IPS DF 19.7 (cell line): ENCODE results near the gene DNAH9.

ENCODE experiments used
- DNase-seq: peaks from one replicate; pipeline ENCODE4 v3.0.0-alpha.2; 2013; ENCODE audit warnings: low read depth, low spot score

The DNAH9 gene

DNA sequence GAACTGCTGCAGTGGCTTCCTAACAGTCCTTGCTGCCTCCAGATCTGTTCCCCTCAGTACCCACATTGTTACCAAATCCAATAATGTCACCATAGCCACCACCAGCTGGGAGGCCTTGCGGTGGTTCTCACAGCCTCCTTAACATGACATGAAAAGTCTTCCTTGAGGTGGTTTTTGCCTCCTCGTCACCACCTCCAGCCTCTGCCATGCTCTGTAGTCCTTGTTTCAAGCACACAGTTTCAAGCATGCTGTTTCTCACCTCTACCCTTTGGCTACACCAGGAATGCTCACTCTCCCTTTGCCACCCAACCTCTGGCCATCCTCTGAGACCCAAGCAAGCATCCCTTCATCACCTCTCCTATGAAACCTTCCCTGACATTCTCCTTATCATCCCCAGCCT is 47.2 kb downstream of the DNAH9 start:
- no peak for DNase-seq

DNA sequence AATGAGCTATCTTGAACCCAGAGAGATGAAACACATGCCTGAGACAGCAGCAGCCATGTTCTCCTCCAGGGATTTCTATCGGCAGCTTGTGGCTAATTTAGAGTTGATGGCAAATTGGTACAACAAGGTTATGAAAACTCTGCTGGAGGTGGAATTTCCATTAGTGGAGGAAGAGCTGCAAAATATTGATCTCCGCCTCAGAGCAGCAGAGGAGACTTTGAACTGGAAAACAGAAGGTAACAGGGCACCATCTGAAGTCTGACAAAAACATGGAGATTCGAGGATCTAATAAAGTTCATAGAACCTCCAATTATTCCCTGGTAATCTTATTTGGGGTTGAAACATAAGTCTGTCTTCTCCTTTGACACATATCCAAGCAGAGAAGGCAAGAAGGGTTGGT is 52.8 kb downstream of the DNAH9 start:
- no peak for DNase-seq

DNA sequence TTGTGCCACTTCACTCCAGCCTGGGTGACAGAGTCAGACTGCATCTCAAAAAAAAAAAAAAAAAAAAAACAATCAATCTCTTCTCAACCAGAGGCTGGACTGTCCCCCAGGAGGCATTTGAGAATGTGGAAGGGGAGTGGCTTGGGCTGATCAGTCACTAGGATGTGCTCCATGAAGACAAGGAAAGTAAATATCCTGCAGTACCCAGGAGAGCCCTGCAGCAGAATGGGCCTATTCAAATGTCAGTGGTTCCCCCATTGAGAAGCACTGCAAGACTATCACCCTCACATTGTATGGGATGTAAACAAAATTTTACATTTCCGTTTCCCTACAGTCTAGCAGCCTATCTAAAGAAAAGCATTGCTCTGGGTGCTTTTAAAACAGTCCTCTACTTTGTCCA is 70.3 kb downstream of the DNAH9 start:
- DNase-seq, result peak; percentile 25

DNA sequence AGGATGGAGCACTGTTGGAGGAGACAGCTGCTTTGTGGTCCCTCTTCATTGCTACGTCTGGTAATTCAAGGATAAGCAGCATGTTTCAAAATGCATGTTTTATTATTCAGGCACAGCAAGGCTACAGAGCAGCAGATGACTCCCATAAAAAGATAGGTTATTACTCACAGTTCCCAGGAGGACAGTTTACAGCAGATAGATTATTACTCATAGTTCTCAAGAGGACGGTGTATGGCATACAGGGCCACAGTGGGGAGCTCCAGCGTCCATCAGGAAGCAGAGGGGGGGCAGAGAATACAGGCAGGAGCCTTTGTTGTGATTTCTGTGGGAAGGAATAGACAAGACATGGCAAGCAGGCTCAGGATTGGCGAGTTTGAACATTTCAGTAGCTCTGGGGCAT is 72.9 kb downstream of the DNAH9 start:
- DNase-seq, result no peak

DNA sequence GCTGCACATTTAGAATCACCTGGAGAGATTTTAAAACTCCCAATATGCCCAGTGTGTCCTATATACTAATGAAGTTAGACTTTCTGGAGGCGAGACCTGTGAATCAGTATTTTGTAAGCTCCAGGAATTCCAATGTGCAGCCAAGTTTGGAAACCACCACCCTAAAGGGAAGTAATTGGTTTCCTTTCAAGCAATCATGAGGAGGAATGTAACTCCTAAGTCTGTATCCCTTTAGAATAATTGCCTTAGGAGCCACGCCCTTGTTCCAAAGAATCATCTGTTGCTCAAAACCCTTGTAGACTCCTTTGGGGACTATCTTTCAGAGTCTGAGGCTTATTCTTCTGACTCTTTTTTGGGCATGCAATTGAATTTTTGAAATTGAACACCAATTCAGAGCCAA is 84.4 kb downstream of the DNAH9 start:
- DNase-seq, result no peak

DNA sequence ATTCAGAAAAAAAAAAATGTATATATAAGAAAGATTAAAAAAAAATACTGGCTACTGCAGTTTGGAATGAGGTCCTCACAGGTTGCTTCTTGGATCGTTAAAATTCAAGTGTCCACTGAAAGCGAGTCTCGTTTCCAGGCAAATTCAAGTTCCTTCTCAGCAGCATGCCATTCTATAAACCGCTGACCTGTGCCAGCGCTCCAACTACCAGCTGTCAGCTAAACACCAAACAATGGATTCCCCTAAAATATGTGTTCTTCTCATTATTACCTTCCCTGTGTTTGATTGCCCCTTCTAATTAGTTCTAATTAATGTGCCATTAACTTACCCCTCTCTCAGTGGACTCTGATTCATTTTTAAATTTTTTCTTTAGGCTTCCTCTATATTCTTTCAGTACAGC is 92.4 kb downstream of the DNAH9 start:
- no peak for DNase-seq

DNA sequence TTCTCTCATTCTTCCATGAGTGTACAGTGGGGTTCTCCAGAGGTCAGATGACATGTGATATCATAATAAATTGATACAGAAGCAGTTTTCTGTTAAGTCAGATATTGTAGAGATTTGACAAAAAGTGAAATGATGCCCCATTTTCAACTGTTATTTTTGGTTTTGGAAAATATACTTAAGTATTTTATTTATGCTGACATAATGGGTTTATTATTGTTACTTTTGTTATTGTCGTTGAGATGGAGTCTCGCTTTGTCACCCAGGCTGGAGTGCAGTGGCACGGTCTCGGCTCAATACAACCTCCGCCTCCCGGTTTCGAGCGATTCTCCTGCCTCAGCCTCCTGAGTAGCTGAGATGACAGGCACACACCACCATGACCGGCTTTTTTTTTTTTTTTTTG is 94.4 kb downstream of the DNAH9 start:
- no peak for DNase-seq

DNA sequence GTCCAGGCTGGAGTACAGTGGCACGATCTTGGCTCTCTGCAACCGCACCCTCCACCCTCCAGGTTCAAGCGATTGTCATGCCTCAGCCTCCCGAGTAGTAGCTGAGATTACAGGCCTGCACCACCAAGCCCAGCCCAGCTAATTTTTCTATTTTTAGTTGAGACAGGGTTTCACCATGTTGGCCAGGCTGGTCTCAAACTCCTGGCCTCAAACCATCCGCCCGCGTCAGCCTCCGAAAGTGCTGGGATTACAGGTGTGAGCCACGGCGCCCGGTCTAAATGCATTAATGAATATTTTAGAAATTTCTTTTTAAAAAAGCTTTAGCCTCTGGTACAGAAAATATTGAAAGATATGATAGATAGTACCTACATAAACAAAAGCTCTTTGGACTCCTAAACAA is 95.0 kb downstream of the DNAH9 start:
- no peak for DNase-seq

DNA sequence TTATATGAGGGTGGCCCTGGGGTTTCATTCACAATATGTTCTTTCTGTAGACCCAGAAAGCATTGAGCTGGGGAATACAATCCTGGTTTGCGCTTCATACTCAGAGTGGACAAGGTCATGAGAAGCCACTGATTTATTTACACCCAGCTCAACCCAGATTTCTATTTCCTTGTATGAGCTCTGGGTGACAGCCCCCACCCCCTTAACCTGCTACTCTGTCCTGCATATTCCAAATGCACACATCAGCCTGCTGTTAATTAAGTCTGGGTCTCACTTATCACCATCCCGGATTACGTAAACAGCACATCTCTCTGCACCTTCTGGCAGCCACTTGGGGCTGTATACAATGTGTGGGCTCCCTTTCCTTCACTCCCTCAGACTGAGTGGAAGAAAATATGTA is 102.4 kb downstream of the DNAH9 start:
- no peak for DNase-seq

DNA sequence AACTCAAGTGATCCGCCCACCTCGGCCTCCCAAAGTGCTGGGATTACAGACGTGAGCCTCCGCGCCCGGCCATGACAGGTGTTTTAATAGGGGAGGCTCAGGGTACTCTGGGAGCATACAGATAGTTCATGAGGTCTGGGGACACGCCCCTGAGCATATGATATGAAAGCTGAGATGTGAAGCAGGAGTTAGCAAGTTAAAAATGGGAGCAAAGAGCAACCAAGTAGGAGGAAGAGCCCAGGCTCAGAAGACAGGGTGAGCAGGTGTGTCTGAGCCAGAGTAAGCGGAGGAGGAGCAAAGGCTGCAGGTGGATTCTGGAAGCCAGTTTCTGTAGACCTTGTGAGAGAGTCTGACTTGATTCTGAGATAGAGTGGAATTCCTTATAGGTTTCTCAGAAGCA is 103.6 kb downstream of the DNAH9 start:
- no peak for DNase-seq

DNA sequence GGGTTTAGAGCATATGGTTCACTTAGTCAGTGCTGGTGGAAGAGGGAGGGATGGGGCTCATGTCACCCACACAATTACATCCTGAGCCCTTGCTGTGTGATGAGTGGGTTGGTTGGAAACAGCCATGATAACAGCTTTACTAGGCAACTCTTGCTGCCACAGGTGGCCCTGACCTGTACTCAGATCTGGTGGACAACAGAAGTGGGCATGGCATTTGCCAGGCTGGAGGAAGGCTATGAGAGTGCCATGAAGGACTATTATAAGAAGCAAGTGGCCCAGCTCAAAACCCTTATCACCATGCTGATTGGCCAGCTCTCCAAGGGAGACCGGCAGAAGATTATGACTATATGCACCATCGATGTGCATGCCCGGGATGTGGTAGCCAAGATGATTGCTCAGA is 105.8 kb downstream of the DNAH9 start:
- DNase-seq, result no peak

DNA sequence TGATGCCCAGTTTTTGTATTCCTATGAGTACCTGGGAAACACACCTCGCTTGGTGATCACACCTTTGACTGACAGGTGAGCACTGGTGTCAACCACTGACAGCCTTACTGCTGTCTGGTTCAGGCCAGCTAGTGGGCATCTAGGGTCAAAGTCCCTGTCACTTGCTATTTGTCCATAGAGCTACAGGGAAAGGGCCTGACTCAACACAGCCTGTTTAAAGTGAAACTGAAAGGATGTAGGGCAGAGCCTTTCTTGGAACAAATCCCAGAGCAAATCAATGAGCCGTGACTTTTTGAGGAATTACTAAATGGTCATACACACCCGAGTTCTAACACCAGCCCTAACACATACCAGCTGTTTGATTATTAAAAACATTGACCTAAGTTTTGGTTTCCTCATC is 106.8 kb downstream of the DNAH9 start:
- no peak for DNase-seq

DNA sequence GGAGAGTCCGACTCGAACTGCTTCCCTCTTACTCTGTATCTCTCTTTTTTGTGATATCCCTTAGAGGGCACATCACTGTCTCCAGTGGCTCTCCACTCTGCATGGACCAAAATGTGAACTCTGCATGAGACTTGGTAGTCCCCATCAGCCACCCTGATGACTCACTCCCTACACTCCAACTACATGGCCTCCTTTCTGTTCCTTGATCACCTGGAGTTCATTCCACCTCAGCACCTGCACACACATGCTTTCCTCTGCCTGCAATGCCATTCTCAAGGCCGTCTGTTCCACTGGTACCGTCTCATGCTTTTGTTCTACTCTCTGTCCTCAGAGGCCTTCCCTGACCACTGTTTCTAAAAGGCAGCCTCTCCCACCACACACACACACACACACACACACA is 109.3 kb downstream of the DNAH9 start:
- DNase-seq, result no peak

DNA sequence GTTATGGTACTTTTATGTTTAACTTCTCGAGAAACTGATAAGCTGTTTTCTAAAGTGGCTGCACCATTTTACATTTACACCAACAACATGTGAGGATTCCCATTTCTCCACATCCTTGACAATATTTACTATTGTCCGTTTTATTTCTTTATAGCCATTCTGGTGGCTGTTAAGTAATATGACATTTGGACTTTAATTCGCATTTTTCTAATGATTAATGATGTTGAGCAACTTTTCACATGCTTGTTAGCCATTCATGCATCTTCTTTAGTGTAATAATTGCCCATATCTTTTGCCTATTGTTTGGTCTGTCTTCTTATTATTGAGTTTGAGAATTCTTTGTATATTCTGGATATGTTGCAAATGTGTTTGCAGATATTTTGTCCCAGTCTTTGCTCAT is 114.2 kb downstream of the DNAH9 start:
- DNase-seq, result no peak

DNA sequence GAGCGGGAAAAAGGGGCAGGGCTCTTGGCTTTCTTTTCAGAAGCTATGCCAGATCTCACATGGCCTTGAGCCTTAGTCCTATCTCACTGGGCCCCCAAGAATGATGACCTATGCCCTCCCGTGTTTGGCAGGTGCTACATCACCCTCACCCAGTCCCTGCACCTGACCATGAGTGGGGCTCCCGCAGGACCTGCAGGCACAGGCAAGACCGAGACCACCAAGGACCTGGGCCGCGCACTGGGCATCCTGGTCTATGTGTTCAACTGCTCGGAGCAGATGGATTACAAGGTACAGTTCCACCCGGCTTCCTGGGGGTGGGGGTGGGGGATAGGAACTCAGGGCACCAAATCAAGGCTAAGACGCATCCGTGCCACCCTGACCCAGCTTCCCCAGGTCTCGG is 120.9 kb downstream of the DNAH9 start:
- DNase-seq, result no peak

DNA sequence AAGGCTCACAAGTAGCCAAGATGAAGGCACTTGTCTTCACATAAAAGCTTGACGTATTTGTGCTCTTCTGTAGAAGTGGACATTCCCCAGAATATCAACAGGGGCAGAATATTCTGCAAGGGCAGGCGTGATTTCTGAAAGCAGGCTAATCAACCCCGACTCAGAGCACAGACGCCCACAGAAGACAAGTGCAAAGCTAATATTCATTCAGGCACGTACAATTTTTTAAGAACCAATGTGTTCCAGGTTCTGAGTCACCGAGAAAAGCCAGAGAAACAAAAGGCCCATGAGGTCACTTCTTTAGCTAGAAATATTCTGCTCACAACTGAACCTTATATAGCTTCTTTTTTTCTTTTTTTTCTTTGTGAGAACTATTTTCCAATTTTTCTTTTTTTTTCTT is 121.6 kb downstream of the DNAH9 start:
- DNase-seq, result no peak

DNA sequence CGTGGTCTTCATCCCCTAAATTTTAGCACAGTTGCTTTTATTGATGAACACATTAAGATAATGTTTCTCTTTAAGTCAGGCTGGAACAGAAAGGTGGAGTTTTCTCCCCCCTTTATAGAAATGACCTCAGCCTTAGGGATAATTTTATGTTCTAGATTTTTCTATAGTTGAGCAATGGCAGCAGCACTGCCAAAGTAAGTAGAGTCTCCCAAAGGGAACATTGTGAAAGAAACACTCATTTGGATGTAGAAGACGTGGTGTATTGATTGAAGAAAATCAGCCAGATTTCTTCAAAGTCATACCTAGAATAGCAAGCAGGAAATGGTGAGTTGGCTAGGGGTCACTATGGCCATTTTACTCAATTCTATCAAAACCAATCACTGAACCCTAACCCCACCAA is 122.5 kb downstream of the DNAH9 start:
- DNase-seq, result no peak

DNA sequence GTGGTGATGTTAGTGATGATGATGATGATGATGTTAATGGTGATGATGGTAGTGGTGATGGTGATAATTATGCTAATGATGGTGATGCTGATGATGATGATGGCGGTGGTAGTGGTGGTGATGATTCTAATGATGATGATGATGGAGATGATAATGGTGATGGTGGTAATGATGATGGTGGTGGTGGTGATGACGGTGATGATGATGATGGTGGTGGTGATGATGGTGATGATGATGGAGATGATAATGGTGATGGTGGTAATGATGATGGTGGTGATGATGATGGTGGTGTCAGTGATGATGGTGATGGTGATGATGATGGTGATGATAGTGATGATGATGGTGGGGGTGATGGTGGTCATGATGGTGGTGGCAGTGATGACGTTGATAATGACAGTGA is 132.5 kb downstream of the DNAH9 start:
- no peak for DNase-seq

DNA sequence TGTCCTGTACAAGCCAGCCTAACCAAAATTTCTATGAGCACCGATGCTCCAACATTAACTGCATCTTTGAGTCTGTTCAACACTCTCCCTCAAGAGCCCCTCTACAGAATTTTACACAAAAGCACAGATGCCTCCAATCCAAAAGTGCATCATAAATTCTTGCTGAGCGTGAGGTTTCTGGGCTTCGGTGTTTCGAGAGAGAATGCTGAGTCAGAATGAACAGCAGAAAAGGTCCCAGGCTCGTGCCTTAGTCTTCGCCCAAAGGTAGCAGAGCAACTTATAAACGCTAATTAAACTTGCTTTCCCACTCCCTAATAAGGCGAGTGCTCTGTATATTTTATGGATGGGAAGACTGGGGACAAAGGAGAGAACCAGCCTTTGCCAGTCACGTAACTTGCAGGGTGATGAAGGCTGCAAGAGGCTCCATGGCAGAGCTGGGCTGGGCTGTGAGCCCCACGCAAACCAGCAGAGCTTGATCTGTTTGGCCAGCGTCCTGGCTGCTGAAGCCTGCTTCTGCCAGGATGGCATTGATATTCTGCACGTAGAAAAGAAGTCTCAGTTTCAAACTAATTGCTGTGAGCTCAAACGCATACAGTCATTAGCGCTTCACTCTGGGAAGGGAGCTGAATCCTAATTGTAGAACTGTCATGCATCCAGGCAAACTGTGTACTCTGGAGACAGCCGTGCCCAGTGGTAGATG is 138.5 kb downstream of the DNAH9 start:
- no peak for DNase-seq

DNA sequence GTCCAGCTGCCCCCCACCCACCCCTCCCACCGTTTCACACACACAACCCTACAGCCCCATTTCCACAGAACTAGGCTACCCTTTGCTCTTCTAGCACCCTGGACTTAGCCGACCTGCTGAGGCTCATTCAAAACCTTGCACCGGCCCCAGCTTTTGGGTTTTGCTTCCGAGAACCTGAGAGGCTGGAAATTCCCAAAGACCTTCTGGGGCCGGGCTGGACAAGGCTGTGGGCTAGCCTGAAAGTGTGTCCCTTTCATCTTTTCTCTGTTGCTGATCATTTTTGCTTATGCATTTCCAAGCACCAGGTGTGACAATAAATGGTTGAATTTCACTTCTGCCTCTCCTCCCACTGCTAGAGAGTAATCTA is 139.0 kb downstream of the DNAH9 start:
- DNase-seq, result no peak

DNA sequence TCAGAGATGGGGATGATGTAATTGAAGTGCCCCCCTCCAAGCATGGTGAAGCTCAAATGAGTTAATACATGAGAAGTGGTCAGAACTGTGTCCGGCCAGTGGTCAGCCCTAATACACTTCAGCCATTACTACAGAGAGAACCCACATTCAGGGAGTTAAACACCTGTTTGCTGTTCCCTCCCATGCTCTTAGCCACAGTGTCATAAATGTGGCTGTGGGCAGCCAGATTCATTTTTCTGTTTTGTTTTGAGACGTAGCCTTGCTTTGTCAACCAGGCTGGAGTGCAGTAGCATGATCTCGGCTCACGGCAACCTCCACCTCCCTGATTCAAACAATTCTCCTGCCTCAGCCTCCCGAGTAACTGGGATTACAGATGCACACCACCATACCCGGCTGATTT is 139.9 kb downstream of the DNAH9 start:
- DNase-seq, result no peak

DNA sequence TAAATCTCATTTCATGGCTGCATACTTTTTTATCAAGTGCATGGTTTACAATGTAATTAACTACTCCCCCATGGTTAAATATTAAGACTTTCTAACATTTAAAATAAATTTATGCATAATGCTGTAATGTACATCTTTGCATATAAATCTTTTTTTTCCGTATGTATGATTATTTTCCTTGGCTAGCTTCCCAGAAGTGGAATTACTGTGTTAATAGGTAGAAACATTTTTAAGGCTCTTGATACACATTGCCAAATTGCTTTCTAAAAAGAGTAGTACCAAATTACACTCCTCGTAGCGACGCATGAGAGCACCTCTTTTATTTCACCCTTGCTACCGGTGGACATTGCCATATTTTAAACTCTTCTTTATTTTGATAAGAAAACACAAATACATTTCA is 141.1 kb downstream of the DNAH9 start:
- DNase-seq, result no peak

DNA sequence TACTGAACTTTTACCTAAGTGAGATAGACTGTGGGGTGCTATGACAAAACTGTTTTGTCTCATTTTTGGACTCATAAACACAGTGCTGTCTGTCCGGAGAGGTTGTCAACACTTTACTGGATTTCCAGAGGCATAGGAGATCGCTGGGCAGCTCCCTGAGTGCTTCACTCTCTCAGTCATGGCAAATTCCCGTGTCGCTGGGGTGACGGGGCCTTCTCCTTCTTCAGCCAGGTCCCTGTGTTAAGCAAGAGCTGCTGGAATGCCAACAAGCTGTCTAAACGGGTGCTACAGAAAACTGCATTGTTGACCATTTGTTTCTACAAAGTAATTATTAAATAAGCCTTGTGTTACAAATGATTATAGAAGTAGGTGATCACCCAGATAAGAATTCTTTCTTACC is 141.6 kb downstream of the DNAH9 start:
- DNase-seq, result no peak

DNA sequence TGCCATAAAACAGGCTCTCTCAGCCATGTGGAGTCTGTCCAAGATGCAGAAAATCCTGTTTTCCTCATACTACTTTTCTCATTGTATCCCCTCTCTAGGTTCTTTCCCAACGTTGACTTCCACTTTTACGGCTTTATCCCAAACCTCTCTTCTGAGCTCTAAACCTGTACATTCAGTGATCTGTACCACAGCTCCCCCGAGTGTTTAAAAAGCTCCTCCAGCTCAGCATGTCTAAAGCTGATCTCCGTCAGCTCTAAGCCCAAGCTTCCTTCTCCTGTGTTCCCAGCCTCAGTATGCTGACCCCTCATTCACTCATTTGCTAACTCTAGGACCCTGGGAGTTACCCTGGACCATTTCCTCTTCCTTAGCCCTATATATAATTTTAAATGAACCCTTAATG is 144.6 kb downstream of the DNAH9 start:
- DNase-seq, result peak; percentile 7
